ENCODE measurements around the gene PCGF1.

Gene PCGF1

DNA sequence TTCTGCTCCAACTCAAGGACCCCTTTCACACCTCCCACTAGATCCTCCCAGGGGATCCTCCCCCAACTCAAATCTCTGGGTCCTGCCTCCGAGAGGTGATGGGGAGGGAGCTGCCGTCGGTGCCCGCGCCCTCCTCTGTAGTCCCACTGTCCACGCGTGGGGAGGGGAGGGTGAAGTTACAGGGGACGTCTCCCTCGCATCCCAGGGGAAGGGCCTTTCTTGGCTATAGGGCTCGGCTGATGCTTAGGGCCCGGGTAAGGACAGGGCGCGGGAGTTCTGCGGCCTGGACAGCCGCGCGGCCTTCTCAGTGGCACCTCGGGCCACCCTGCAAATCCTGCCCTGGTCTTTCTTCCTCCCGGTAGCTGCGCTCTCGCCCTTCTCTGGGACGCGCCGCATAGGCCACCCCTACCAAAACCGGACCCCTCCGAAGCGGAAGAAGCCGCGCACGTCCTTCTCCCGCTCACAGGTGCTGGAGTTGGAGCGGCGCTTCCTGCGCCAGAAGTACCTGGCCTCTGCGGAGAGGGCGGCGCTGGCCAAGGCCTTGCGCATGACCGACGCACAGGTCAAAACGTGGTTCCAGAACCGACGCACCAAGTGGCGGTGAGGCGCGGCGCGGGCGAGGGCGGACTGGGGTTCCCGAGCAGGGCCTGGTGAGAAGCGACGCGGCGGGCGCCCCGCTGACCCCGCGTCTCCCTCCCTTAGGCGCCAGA, 7.9 kb upstream of the PCGF1 start:
- no peak for DNase-seq (ENCODE audit: low spot score)

DNA sequence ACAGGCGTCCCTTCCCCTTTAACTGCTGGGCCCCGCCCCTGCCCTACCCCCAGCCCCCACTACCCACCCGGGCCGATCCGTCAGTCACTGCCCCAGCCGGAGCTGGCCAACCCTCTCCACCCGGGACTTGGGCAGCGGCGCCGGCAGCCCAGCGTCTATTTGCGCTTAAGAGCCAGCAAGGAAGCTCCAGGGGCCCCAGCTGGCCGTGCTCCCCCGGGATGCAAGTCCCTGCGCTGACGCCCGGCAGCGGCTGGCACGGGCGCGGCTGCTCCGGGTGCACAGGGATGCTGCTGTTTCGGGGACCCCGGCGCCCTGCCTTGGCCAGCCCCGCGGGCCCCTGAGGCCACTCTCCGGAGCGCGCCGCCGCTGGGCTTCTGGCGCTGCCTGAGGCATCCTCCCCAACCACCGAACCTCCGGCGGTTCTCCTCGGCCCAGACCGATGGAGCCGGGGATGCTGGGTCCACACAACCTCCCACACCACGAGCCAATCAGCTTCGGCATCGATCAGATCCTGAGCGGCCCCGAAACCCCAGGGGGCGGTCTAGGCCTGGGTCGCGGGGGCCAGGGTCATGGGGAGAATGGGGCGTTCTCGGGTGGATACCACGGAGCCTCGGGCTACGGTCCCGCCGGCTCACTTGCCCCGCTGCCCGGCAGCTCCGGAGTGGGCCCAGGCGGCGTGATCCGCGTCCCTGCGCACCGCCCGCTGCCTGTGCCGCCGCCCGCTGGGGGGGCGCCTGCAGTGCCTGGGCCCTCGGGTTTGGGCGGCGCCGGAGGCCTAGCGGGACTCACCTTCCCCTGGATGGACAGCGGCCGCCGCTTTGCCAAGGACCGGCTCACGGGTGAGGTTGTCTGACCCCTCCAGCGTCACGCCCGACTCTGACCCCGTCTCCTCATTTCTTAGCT, 7.1 kb upstream of the PCGF1 start, which contains the start of gene TLX2:
TSS of gene TLX2 (plus strand) at position 83 of the 903 bp plus-strand sequence. CDS start at position 440, 357 bp downstream.
- no peak for DNase-seq (ENCODE audit: low spot score)

DNA sequence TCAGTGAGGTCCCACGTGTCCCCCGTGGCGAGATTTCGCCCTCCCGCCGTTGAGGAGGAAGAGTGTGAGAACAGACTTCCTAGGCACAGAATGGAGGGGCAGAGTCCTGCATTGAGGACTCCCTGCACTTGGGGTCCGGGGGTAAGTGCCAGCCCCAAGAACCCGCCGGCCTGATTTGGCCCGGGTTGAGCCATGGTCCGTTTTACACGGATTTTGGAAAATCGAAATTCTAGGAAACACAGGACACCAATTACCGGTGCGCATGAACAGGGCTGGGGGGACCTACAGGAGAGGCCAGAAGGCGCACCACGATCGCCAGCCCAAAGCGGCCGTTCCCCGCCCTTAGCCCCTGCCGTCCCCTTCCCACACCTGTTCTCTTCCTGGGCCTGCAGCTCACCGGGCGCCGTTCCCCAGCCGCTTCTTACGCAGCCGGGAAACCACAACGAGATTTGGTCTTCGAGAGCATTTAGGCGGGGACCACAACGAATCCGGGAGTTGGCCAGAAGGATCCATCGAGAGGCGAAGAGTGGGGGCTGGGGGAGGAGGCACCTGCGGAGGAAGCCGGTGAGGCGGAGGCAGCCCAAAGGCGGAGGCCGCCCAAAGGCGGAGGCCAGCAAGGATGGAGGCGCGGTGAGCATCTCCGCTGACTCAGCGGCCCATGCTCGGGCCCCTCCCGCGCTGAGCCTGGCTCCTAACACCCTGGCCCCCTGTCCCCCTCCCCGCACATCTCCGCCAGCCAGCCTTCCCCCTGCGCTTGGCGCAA, 6.3 kb upstream of the PCGF1 start:
- no peak for DNase-seq (ENCODE audit: low spot score)

GRCh38 chr2:74512744-74513604, 5.5 kb upstream of the PCGF1 start:
- DNase-seq (ENCODE audit: low spot score): no peak

- DNase-seq (ENCODE audit: low spot score): no peak
Observed at GRCh38 chr2:74511104-74511989, 3.9 kb upstream of the PCGF1 start.

DNA sequence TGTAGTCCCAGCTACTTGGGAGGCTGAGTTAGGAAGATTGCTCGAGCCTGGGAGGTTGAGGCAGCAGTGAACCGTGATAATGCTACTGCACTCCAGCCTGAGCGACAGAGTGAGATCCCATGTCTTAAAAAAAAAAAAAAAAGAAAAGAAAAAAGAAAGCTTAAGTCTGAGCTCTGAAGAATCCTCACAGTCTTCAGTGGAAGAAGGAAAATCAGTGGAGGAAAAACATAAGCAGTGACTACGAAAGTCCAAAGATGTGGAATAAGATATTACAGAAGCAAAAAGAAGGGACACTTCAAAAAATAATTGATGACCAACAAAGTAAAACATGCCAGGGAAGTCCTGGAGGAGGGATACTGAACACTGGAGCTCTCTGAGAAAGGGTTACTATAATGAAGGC, 2.8 kb upstream of the PCGF1 start:
- DNase-seq (ENCODE audit: low spot score): no peak

DNA sequence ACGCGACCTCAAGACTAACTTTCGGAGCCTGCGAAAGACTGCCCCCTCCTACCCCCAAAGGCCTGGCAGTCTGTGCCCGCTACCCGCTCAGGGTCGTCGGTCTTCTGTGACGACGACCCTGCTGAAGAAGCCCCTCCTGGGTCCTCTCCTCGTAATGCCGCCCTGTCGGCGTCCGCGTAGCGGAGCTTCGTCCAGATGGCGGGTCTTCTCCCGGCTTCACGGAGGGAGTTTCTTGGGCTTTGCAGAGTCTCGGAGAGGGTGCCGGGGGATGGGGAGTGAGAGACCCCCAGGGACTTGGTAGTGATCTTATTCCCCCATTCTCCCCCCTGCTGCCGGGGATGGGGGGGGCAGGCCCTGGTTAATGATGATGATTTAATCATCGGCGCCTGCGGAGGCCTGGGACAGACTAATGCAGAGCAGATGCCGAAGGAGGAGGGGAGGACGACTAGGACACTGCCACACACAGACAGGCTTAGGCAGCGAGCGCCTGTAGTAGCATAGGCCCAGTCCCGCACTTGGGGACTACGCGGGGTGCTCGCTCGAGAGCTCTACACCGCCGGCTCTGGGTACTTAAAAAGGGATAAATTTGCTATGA, 528 bp upstream of the PCGF1 start:
- DNase-seq (ENCODE audit: low spot score): no peak

DNA sequence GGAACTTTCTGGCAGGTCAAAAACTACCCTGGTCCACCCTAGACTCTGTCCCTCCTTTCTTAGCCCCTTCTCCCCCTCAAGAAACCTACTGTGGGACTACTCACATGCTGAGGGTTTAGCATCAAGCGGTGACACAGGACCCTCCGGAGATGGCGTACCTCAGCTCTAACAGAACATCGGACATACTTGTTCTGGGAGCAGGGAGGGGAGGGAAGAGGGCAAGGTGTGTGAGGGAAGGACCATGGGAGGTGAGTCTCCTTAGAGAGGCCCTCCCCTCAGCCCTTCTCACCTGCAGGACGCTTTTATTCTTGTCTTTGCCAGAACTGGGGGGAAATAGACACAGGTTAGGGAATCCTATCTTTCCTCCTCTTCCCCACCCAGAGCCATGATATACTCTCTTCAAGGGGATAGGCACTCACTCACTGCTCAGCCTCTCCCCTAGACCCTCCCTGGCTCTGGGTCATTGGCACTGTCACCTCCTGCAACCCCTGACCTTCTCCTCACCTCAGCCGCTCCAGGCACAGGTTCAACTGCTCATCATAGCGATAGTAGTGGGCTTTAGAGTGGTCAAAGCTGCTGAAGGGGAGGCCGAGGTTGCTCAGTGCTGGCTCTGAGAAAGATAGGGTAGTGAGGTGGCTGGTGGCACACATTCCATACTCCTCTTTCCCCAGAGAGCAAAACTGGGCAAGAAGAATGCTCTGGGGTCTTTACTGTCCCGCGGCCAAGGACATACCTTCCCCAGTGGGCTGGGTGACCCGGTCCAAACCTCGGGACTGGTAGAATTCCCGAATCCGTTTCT, 1.8 kb downstream of the PCGF1 start:
- no peak for DNase-seq (ENCODE audit: low spot score)

DNA sequence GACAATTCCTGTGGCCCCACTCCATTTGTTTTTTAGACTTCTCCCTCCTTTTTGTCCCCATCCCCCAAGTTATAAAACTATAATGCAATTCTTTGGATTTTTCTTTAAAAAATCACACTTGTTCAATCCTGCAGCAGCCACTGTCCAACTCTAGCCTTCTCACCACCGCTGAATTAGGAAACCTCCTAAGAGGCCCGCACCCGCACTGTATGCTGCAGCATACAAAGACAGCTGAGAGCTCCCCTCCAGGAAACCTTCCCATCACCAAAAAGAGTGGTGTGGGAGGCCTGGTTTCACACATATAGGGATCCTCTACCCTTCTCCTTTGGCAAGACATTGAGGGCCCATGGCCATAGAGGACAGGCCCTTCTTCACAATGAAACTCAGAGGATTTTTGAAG, 2.9 kb downstream of the PCGF1 start:
- DNase-seq (ENCODE audit: low spot score): no peak

DNA sequence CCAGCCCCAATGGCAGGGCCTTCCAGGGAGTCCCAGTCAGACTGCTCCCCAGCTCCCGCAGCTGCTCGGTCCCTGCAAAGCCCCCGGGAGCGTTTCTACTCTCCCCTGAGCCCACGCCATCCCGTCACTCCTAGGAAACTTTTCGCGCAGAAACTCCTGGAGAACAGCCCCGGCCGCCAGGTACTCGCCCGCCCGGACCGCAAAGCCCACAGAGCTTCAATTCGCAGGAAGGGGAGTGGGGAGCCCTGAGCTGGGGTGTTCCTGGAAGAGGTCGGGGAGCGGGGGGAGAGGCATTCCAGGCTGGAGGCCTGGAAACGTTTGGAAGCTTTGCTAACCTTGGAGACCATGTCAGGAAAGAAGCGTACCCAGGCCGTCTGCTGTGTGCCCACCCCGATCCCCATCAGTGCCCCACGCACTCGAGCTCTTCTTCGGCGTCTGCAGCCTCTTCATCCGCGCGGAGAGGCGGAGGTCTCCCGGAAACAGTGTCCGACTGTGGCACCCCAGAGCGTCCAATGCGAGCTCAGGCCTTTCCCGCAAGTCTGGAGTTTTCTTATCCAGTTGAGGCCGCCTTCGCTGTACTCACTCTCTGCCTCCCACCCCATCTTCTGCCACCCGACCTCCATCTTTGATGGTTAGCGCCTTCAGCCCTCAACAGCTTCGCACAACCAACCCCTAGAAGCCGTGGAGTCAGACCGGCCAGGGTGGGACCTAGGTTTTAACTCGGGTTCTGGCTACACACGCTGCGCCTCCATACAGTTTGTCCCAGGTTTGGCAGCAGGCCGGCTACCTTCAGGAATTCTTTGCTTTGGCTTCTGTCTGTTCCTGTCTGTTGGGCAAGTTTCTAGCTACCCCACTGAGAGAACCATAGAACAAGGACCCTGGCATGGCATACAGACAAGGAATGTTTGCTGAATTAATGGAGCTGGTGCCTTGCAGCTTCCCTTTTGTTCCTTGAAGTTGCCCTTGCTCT, 3.7 kb downstream of the PCGF1 start:
- DNase-seq (ENCODE audit: low spot score): no peak

DNA sequence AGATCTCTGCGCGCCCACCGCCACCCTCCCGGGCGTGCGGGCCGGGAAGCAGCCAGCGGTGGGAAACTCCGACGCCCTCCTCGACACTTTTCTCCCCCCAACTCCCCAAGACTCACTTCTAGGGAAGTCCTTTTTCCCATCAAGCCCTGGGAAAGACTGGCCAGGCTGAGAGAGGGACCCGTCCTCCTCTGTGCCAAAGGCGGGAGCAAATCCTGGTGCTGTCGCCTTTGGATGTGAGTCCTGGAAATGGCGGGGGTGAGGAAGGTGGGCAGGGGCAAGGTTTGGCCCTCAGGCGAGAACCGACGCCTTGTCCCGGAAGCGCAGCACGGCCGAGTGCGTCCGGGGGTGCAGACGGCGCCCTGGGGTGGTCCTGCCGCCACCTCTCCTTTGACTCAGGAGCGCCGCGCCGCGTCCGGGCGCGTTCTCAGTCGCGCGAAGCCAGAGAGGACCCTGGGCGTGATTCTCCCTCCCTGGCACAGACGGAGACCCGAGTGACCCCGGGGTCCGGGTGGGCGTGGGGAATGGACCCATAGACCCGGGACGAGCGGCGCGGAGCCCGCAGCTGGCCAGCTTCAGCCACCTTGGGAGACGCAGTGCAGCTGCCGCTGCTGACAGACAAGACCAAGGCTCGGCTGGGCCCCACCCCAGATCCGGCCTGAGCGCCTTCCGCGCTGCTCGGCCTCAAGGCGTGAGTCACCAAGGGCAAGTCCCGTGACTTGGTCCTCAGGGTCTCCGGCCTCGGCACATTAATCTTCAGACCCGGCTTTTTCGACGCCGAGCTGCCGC, 4.6 kb downstream of the PCGF1 start:
- peak; percentile 64 for DNase-seq (ENCODE audit: low spot score)

DNA sequence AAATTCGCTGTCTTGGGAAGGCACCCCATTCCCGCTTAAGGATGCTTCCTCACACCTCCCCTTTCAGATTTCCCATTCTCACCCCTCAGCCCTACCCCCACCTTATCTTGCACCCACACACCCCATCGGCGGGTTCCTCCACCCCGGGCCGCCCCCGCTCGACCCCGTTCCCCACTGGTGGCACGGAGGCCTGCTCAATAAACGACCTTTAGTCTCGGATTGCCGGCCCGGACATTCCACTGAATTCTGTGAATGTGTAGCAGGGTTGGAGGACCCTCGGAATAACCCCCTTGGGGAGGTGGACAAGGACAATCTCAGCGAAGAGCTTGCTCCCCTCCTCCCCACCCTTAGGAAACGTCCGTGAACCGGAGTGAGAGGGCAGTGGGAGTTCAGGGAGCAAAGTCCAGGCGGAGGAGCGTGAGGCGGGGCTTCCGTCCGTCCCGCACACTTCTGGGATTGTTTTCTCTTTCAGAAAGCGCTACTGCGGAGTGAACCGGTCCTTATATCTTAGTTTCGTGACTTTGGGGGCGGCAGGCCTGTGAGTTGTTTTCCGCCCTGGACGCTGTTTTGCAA, 5.3 kb downstream of the PCGF1 start:
- DNase-seq (ENCODE audit: low spot score): no peak

- DNase-seq (ENCODE audit: low spot score): no peak
Observed at GRCh38 chr2:74501335-74502071, 6.0 kb downstream of the PCGF1 start.

DNA sequence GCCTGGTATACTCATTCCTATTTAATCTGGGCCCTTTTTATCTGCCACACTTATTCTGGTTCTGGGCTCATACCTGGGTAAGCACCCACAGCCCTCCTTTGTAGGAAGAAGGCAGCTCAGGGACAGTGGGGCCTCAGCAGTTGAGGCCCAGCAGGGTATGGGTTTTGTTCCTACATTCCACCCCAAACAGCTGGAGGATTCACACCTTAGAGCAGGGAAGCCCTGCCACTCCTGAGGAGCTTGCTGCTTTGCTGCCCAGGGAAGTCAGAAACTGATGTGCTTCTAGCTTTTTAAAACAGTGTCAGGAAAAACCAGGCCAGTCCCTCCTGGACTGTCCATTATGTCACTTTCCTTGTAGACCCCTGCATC, 6.9 kb downstream of the PCGF1 start:
- DNase-seq (ENCODE audit: low spot score): no peak

DNA sequence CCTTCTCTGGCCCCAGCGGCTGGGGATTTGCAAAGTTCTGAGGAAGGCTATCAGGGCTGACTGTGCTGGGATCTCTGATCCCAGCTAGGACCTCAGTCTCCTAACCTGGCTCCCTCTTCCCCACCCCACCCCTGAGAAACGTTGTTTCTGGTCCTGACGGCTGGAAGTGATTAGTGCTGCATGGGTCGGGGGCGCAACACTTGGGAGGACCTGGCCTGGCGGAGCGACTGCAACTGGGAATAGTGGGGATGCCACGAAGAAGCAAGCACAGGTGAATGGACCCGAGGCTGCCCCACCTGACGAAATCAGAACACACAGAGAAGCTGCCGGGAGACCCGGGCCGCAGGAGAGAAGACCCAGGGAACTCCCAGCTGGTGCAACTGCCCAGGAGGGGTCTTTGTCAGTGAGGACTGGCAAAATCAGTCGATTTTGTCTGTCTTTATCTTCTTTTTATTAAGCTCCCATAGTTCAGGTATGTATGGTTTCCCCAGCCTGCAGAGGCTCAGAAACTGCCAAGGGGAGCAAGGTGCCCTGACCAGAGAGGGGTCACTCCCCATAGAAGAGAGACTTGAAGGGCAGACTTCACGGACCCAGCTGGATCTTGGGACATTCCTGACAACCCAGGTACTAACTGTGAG, 7.4 kb downstream of the PCGF1 start:
- no peak for DNase-seq (ENCODE audit: low spot score)
